CD4-positive, alpha-beta T cell treated with Interleukin-4 for 4 hours (primary cell): Measurements from ENCODE around the gene CCDC50.

Experiments used
- DNase-seq: peaks from one replicate; pipeline ENCODE4 v3.0.0-alpha.2; 2020

Gene CCDC50

DNA sequence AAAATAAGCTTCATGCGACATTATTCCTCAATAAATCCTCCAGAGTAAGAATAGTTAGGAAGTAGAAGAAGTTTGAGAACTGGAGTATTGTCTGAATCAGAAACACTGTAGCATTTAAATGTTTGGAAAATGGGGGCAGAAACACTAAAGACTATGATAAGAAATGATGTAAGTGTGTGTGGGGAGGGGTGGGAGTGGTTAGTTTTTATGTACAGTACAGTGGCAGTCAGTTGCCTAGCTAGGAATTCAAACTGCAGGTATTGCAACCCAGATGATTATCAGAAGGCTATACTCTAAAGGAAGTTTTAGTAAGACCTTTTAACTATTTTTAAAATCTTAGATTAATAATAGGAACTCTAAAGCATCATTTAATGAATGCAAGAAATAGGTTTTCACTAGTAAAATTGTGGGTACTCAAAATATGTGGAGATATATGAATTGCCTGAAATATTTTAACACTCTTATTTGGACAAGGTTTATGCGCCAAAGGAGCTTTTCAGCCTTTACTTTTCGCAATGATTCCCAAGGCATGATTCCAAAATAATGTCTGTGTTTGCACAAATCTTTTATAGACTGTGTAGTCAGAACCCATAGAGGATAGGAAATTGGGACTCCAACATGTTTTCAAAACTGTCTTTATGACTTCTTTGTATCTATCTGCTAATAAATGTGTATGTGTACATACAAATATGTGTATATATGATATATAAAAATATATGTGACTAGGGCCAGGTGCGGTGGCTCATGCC is 8.0 kb upstream of the CCDC50 start:
- DNase-seq: no peak

DNA sequence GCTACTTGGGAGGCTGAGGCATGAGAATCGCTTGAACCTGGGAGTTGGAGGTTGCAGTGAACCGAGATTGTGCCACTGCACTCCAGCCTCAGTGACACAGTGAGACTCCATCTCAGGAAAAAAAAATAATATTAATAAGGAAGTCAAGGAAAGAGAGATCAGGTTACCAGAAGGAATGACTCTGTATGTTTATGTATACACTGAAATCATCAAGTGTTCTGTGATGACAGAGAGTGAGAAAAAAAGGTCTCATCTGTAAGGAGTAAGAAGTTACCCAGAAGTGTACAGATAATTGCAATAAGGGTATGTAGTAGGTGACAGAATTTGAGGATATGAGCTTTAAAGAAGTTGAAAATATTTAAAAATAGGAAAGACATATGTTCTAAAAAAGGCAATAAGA is 4.3 kb upstream of the CCDC50 start:
- no peak for DNase-seq

DNA sequence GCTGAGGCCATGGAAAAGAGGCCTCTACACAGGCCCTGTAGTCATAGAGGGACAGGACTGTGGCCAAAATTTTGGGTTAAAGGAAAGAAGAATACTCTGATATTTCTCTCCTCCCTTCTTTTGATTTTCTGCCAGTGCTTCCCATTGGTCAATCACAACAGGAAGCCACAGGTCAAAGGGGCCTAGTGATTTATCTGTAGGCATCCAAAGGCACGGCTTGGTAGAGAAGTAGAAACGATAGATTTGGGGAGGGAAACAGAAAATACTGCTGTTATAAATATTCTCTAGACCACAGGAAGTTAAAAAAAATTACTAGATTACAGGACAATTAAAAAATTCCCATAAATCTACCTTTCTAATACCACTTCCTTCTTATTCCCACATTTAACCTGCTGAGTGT is 1.7 kb upstream of the CCDC50 start:
- DNase-seq: no peak

DNA sequence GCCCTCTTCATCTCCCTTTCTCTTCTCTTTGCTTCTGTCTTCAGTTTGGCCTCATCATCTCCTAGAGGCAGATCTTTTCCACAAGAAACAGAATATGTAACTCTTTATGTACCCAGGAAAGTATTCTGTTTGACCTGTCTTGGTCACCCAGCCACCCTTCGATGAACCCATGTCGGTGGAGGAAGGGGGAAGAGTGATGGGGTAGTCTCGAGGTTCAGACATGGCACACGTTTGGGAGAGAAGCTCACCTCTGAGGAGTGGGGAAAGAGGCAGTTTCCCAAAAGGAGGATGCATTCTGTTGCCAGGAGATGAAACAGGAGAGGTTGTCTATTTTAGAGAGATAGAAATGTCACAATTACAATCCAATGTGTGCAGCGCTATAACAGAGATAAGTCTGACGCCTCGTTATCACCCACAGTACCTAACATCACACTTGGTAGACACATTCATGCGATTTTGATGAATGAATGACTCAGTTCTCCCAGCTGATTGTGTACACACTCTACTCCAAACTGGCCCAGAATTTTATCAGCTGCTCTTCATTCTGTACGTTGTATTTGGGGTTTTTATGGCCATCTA is 722 bp upstream of the CCDC50 start:
- DNase-seq: peak; percentile 53

DNA sequence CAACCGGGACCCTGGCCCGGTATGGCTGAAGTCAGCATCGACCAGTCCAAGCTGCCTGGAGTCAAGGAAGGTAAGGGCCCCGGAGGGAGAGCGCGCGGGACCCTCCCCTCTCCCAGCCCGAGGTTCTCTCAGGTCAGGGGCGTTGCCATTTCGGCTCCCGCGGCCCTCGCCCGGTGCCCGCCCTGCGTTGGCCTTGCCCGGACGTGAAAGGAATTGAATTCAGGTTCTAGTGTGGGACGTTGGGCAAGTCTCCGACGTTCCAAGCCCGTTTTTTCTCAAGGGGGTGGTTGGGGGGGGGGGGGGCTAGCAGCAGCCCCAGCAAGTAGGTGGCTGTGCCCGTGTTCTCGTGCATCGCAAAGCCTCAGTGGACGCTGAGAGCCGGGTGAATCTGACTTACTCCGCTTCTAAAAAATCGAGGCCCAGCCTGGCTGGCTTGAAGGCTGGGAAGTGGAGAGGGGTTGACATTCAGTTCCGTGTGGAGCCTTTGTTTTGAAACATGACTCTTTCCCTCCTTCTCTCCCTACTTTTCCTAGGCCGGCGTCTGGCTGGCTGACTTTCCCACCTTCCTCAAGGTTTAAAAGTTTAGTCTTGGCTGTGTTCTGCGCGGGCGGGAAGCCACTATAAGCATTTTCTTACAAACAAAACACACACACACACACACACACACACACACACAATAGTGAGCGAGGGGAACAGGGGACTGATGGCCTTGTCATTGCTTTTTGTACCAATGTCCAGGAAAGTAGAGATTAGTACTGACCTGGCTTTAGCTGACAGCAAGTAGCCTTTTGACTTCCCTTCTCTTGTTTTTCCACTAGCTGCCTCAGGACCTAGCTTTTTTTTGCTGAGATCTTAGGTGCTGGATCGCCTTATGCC is 698 bp downstream of the CCDC50 start, which contains the start of gene UTS2B:
UTS2B (minus strand) TSS at position 873 of the 876 bp plus-strand sequence. CDS start 48,337 bp downstream, outside the sequence.
- DNase-seq: no peak

DNA sequence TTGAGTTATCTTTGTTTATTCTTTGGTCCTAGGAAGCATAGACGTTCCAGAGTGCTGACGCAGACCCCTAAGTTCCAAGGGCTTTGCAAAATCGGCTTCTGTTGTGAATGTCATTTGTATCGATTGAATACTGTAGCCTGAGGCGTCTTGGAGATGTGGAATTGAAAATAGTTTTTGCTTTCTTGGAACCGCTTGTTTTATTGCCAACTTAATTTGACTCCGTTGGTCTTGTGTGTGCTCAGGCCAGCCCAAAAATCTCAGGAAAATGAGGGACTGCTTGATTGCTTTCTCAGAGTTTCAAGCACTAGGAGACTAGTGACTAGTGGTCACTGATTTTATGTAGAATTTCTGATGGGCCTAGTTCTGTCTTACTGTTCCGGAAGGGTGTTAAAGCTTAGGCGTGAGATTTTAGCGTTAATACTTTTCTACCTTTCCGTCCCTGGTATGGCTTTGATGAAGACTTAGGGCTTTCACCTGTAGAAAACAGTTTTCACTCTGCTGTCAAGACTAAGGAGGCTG is 1.4 kb downstream of the CCDC50 start:
- DNase-seq: no peak

DNA sequence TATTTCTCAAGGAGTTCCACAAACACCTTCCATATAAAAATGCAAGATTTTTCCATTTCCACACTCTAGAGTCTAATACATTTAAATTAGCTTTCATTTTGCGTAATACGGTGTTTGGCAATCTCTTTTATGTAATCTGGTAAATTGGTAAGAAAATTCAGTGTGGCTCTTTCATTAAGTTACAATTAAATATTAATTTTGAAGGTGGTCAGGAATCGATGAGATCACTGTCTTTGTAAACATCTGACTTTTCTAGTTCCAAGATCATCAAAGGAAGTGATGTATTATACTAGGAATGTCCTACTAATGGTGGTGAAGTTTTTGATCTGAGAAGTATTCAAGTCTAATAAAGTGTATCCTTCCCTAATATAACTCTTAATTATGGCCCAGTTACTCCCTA is 2.2 kb downstream of the CCDC50 start:
- DNase-seq: no peak

DNA sequence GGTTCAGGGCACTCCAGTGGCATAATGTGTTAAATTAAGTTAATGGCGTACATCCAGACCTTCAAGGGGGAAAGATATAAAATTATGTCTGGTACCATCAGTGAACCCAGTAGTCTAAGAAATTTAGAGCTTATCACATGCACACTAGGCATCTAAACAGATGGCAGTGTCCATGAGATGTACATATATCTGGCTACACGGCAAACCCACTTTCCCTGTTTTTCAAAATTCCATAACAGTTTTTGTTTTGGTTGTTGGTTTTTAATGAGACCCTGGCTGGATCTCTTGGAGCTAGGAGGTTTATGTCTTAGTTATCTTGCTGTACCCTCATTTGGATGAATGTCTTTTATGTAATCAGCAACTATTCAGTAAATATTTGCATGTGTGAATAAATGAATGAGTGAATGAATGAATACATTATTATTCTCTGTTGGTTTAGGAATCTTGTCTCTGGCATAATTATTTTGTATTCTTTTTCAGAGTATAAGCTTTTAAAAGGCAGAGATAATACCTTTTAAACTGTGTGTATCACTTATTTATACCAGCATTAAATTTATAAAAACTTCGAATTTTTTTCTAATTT is 4.2 kb downstream of the CCDC50 start:
- no peak for DNase-seq

DNA sequence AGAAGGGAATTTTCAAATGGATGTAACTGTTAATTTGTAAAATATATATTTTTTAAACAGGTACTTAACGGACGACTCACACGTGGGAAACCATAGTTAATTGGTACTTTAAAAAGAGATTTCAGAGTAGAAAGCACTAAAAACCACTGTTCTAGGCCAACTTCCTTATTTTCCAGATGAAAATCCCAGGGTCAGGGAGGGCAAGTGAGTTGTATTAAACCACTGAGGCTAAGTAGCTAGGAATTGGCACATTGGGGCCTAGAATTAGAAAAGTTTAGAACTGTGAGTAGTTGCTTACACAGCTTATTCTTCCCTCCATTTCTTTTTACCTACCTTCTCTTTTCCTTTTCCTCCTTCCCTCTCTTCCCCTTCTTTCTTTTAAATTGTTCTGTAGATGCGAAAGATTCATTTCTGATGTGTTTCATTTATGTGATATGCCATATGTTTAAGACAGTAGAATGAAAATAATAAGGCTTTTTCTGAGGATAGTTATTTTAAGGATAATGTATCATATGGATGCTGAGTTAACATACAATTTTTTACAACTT is 5.2 kb downstream of the CCDC50 start:
- DNase-seq: no peak

DNA sequence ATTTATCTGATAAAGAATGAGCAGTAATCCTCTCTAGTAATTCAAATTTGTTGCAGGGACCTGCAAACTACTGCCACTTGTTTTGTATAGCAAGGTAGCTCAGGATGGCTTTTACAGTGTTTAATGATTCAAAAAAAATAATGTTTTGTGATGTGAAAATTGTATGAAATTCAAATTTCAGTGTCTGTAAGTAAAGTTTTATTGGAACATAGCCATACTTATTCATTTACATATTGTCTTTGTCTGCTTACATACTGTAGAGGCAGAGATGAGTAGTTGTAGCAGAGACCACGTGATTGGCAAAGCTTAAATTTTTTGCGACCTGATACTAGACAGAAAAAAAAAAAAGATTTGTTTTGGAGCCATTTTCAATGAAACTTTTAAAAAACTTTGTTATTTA is 7.6 kb downstream of the CCDC50 start:
- no peak for DNase-seq

DNA sequence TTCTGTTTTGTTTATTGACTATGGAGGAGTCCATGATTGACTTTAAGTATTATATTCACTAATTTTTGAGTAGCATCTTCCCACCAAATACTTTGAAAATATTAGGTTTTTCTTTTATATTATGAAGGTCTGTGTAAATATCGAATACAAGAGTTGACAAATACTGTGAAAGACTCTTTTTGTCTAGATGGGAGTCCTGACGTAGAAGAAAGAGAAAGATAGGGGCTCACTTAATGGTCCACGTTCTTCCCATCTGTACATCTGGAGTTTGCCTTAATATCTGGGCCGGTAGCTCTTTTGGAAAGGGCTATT is 8.9 kb downstream of the CCDC50 start:
- DNase-seq: no peak

DNA sequence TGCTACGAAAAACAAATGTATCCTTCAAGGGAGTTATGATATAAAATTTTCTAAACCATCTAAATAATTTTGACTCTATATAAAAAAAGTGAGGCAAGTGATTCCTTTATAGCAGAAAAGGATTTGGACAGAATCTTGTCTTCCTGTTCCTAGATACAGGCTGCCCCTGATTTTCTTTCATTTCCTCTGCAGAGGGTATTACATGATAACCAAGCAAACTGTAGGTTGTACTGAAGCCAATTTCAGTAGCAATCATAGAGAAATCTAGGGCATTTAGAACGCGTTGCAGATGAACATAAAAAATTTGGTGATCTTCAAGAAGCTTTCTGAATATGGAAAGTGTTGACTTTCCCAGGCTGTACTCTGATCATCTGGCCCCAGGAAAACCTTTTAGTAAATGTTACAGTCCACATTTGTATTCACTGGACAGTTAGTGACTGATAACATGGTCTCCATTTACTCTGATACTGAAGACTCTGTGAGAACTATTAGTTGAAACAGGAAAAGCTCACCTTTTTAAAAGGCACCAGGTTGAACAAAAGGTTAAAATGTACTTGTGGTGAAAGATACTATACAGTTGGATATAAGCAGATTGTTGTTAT is 10.2 kb downstream of the CCDC50 start:
- no peak for DNase-seq

DNA sequence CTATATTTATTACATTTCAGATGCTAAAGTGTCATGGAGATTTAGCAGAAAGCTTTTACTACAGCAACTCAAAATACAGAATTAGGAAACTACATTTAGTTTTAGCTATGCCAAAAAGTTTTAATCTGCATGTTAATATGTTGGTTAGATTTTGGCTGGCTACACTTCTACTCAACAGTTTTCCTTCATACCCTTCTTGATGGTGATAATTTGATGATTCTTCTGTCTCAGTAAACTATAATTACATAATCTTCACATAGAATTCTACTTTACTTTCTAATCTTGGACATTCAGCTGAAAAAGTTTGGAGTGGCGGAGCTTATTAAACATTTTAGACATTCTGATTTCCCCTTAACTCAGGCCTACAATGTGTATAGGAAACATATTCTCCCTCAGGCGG is 11.2 kb downstream of the CCDC50 start:
- DNase-seq: no peak

DNA sequence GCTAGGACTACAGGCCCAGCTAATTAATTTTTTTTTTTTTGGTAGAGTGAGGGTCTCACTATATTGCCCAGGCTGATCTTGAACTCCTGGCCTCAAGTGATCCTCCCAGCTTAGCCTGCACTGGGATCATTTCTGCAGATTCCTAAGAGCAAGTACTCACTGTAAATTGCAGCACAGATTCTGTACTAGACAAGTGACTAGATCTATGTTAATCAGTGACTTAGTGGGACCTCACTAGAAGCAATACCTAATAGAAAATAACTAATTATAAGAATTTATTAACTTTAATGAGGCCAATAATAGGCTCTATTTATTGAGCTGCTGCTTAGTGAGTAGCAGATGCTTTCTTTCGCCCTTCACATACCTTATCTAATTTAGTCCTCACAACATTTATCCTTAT is 11.8 kb downstream of the CCDC50 start:
- DNase-seq: no peak

DNA sequence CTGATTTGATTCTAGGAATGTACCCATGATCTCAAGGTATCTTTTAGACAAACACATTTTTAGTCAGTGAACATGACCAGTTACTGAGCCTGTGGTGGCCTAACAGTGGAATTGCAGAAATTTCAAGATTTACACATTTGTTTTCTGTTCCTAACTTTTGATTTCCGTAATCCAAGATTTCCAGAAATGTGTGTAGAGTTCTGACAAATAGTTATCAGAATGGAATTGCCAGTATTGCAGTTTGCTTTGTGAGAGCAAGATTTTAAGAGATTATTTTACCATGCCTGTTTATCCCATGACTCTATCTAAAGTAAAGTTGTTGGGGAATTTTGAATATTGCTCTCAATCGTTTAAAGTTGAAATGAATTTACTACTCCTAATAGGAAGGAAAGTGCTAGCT is 12.8 kb downstream of the CCDC50 start:
- DNase-seq: no peak

DNA sequence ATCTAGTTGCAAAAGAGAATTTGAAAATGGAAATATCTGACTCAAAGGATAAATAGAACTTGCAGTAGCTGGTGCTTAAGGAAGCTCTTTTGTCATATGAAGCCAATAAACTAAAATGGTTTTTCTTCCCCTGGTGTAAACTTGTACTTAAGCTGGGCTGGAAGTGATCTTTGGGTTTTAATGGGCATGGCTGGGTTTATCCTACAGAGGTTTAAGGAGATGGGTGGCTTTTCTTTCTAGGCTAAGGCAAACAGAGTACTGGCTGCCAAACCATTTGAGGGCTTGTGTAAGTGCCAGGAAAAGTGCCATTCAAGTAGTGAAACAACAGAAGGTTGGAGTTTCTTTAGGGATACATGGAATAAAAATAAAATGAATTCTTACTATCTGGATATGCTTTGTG is 13.2 kb downstream of the CCDC50 start:
- DNase-seq: no peak

DNA sequence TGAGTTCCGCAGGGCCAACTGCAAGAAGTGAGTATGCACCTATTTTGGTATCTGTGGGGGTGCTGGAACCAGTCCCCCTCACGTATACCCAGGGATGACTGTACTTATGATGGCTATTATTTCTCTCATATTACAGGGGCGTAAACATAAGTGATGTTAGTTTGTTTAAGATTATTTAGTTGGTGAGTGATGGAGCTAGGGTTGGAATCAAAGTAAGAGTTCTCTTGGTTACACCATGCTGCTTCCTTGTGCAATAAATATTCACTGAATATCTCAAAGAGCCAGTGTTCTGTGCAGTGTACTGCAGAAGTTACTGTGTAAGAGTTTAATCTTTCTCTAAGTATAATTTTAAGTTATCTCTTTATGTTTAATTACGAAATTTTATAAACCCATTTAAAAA is 13.9 kb downstream of the CCDC50 start:
- no peak for DNase-seq

DNA sequence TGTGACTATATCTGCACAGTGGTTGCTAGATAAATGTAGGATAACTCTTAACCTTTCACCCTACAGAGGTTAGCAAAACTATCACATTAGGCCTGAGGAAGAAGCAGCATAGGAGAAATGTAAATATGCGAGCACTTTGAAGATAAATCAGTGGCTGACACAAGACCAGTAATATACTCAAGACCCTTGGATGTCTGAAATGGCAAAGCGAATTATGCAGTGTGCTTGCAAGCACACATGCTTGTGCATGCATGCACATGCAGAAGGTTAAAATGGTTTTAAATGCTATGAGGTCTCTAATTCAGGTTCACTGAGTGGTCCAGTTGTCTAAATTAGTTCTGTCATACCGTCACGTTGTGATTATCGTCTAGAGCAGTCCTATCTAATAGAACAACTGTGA is 14.7 kb downstream of the CCDC50 start:
- no peak for DNase-seq

DNA sequence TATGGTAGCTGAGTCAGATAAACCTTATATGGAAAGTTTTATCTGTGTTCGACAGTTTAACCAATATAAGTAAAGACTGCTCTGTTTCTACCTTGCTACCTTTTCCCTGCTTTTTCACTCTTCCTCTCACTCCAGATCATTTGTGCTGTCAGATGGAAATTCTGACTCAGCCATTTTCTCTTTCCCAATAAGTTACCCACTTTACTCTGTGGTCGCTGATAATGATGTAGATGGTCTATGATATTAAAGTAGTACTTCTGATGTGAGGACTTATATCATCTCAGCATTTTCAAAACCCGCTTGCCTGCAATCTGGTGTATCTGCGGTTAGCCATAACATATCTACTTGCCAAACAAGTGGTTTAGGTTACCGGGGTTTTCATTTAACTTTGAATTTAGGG is 16.1 kb downstream of the CCDC50 start:
- DNase-seq: no peak

DNA sequence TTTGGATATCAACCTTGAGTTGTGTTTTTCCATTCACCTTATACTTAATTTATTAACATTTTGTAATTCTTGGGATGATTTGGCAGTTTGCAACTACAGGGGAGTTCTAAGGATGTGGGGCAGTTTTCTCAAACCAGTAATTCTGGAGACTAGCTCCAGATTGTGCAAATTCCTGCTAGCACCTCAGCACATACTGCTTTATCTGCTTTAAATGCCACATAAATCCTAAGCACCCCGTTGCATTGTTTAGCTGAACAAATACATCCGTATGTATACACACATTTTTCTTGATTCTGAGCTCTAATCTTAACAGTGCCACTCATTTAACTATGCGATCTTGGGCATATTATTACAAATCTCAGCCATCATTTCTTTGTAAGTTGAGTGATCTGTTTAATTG is 18.0 kb downstream of the CCDC50 start:
- no peak for DNase-seq

DNA sequence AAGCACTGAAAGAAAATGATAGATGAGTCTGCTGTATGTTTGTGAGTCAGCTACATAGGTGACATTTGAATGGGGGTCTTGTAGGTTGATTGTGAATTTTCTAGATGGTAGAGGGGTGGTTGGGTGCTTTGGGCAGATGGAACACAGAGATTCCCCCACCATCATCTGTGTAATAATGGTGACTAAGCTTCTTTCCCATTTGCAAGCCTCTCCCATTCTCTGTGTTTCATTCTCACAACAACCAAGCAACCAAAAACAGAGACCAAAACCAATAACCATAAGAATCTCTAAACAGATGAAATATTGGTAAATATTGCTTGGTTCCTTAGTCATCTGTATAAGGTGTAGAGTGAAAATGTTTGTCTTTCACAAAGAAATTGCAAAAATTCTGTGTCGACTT is 18.9 kb downstream of the CCDC50 start:
- no peak for DNase-seq

DNA sequence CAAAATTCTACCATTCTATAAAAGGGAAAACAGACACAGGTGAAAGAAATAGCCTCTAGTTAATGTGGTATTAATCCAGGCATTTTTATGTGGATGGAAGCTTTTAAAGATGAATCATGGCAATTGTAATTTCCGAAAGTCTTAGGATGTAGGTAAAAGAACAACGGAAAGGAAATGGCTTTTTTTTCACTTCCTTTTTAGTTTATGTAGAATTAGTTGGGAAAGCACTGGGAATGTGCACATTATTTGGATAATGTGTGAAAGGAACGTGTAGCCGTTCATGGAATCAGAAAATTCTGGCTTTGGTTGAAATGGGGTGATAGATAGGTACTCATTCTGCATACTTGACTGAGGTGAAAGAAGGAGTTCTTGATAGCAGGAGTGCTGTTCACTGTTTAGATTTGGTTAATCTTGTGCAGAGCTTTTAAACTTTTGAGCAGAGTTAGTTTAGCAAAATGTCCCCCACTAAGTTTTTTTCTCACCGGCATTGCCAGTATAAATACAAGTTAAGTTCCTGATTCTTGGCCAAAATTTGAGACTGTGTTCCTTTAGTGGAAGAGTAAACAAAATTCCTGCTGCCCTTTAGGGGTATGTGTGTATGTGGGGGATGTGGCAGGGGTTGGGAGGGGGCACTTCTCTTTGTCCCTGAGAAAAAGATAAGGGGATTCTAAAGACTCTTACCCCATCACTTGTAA is 21.3 kb downstream of the CCDC50 start:
- DNase-seq: no peak
